ENCODE results near the gene SCN5A.

DNA sequence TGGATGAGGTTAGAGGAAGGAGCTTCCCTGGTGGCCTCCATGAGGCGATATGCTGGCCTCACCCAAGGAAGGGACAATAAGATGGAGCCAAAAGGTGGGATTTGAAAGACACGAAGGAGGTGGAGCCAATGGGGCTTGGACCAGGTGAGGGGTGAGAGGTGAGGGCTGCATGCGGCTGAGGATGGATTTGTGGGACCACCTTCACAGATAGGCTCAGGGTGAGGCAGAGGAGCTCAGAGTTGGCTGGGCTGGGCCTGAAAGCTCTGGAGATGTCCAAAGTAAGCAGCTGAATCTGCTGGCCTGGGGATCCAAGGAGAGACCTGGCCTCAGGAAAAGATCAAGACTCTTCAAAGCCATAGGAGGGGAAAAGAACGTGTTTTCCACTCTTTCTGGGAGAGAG, 103.5 kb downstream of the SCN5A start:
- TF ChIP-seq, protein P1, sequence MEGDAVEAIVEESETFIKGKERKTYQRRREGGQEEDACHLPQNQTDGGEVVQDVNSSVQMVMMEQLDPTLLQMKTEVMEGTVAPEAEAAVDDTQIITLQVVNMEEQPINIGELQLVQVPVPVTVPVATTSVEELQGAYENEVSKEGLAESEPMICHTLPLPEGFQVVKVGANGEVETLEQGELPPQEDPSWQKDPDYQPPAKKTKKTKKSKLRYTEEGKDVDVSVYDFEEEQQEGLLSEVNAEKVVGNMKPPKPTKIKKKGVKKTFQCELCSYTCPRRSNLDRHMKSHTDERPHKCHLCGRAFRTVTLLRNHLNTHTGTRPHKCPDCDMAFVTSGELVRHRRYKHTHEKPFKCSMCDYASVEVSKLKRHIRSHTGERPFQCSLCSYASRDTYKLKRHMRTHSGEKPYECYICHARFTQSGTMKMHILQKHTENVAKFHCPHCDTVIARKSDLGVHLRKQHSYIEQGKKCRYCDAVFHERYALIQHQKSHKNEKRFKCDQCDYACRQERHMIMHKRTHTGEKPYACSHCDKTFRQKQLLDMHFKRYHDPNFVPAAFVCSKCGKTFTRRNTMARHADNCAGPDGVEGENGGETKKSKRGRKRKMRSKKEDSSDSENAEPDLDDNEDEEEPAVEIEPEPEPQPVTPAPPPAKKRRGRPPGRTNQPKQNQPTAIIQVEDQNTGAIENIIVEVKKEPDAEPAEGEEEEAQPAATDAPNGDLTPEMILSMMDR (IDR thresholded peaks at IDR 0.05; ENCODE audit: poor library complexity) = no peak
- TF ChIP-seq EZH2 (IDR thresholded peaks at IDR 0.05; ENCODE audit: borderline replicate concordance) = no peak

All from hepatocyte (in vitro differentiated cells).